MCF 10A (cell line): Measurements from ENCODE around the gene STAG1. TPM values are rescaled to one million over a fixed set of nuclear protein-coding genes. Genes with fewer than 3 reads are reported as not detected.

Experiments used
- BruUV-seq: library from RNA; stranded (reverse); fragments of 400-500 nt; replicated peaks from 2 replicates; lab custom pipeline; 2021; lab: Mats Ljungman, UMichigan
- CTCF ChIA-PET: fragments of 300-600 bp; sonication (Branson Sonifier 250); formaldehyde crosslinking; extraction: SDS; loops from one replicate; lab custom pipeline; 2021; ENCODE audit warnings: antibody characterized with exemption, inconsistent platforms; lab: Yijun Ruan, JAX
- POLR2A ChIA-PET: fragments of 300-600, 350-650 bp; sonication (Branson Sonifier 250); formaldehyde crosslinking; extraction: SDS; loops from one replicate; lab custom pipeline; 2020; ENCODE audit warnings: antibody characterized with exemption, inconsistent platforms; lab: Yijun Ruan, JAX
- DNase-seq: peaks from one replicate; pipeline ENCODE4 v3.0.0-alpha.2; 2018; ENCODE audit not compliant: unreplicated experiment
- H3K27ac Mint-ChIP-seq: one replicate; pipeline ENCODE4 v1.8.0; 2022; ENCODE audit warnings: mild to moderate bottlenecking, low read depth, mixed read lengths; ENCODE audit not compliant: unreplicated experiment
- H3K27me3 Mint-ChIP-seq: one replicate; pipeline ENCODE4 v1.8.0; 2022; ENCODE audit warnings: mixed read lengths; ENCODE audit not compliant: insufficient read depth, unreplicated experiment
- H3K36me3 Mint-ChIP-seq: one replicate; pipeline ENCODE4 v1.8.0; 2022; ENCODE audit warnings: mild to moderate bottlenecking, moderate library complexity, mixed read lengths; ENCODE audit not compliant: insufficient read depth, unreplicated experiment
- H3K4me1 Mint-ChIP-seq: one replicate; pipeline ENCODE4 v1.8.0; 2022; ENCODE audit warnings: mixed read lengths; ENCODE audit not compliant: insufficient read depth, unreplicated experiment
- H3K4me3 Mint-ChIP-seq: one replicate; pipeline ENCODE4 v1.8.0; 2022; ENCODE audit warnings: mild to moderate bottlenecking, moderate library complexity, mixed read lengths; ENCODE audit not compliant: unreplicated experiment
- H3K9me3 Mint-ChIP-seq: one replicate; pipeline ENCODE4 v1.8.0; 2022; ENCODE audit warnings: mixed read lengths; ENCODE audit not compliant: unreplicated experiment
- intact Hi-C: fragments of 100-400 bp; cut with micrococcal nuclease; formaldehyde crosslinking; loops from 2 replicates; pipeline ENCODE4 v1.14.1; 2022
- total RNA-seq: library from RNA; stranded (reverse); gene quantifications from 2 replicates; pipeline ENCODE4 v1.2.3, GENCODE V29; 2022
- TF ChIP-seq, protein P1 (sequence below): fragments of 200-600 bp; IDR thresholded peaks from one replicate; pipeline ENCODE4 v1.8.0; 2022; ENCODE audit warnings: antibody characterized with exemption, mild to moderate bottlenecking; ENCODE audit not compliant: unreplicated experiment

Gene STAG1
- total RNA-seq, 1 experiment from 2014 or later: 34.3 TPM

DNA sequence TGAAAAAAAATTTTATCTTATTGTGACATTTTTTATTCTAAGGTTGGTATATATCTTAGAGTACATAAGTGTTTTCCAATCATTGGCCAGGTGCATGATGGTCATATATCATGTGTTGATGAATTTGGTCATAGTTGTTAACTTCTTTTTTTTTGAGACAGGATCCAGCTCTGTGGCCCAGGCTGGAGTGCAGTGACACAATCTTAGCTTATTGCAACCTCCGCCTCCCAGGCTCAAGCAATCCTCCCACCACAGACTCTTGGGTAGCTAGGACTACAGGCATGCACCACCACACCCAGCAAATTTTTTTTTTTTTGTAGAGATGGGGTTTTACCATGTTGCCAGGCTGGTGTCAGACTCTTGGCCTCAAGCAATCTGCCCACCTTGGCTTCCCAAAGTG lies 458.0 kb downstream of the STAG1 start:
- no peaks in the 10 kb centered on the region for H3K9me3 Mint-ChIP-seq
- BruUV-seq: no TSS peak
- H3K4me3 Mint-ChIP-seq: no peak overlapping the region
- CTCF ChIA-PET: interaction anchor here (0.6 kb wide), 1 partner anchor 222 kb away, joined by 3 read pairs; no protein-coding TSS in a partner anchor
- H3K27me3 Mint-ChIP-seq: no peaks in the 10 kb centered on the region
- intact Hi-C loops: no loop called here
- DNase-seq: no peak
- TF ChIP-seq, protein P1, sequence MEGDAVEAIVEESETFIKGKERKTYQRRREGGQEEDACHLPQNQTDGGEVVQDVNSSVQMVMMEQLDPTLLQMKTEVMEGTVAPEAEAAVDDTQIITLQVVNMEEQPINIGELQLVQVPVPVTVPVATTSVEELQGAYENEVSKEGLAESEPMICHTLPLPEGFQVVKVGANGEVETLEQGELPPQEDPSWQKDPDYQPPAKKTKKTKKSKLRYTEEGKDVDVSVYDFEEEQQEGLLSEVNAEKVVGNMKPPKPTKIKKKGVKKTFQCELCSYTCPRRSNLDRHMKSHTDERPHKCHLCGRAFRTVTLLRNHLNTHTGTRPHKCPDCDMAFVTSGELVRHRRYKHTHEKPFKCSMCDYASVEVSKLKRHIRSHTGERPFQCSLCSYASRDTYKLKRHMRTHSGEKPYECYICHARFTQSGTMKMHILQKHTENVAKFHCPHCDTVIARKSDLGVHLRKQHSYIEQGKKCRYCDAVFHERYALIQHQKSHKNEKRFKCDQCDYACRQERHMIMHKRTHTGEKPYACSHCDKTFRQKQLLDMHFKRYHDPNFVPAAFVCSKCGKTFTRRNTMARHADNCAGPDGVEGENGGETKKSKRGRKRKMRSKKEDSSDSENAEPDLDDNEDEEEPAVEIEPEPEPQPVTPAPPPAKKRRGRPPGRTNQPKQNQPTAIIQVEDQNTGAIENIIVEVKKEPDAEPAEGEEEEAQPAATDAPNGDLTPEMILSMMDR: no peak
- POLR2A ChIA-PET: no interaction called here
- H3K27ac Mint-ChIP-seq: no peak overlapping the region
- peaks cover 19% of the 10 kb centered on the region for H3K36me3 Mint-ChIP-seq
- no peaks in the 10 kb centered on the region for H3K4me1 Mint-ChIP-seq

DNA sequence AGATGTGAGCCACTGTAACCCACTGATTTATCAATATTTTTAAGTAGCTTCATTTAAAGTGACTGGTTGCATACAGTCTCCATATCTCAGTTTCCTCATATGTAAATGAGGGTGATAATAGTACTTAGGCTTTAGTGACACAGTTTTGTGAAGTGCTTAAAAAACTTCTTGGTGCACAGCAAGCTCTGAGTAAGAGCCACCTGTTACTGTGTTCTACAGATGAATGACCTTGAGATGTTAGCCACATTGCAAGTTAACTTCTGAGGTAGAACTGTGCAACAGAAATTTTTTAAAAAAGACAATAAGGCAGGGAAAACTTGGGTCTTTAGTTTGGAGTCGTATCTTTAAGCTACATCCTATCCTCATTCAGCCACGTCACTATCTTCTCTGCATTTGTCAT lies 458.9 kb downstream of the STAG1 start:
- Mint-ChIP-seq H3K4me1 (no peaks in the 10 kb centered on the region), H3K36me3 (peaks cover 13% of the 10 kb centered on the region), H3K4me3 (no peak overlapping the region), H3K9me3 (no peaks in the 10 kb centered on the region), H3K27ac (no peak overlapping the region), H3K27me3 (no peaks in the 10 kb centered on the region)
- POLR2A ChIA-PET: no interaction called here
- intact Hi-C loops: no loop called here
- DNase-seq: no peak
- BruUV-seq: no TSS peak
- CTCF ChIA-PET: interaction anchor here (0.7 kb wide), 1 partner anchor 14 kb away, joined by 5 read pairs; no protein-coding TSS in a partner anchor
- TF ChIP-seq, protein P1: no peak

DNA sequence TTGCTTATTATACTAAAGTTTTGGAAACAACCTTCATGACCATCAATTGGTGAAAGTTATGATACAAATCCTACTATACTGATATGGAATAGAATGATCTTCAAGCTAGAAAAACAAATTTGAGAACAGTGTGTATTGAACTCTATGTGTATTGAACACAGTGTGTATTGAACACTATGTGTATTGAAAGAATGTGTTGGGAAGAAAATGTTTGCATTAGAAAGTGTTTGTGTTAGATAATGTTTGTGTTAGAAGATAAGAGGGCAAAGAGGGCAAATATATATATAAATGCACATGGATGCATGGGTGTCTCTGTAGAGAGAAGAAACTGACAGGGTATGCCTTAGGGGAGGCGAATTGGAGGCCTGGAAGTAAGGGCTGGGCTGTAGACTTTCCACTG lies 459.7 kb downstream of the STAG1 start:
- DNase-seq: no peak
- intact Hi-C loops: no loop called here
- ChIA-PET CTCF (no interaction called here), POLR2A (no interaction called here)
- no peaks in the 10 kb centered on the region for H3K27me3 Mint-ChIP-seq
- no TSS peak for BruUV-seq
- H3K27ac Mint-ChIP-seq: no peak overlapping the region
- H3K4me3 Mint-ChIP-seq: no peak overlapping the region
- peaks cover 15% of the 10 kb centered on the region for H3K36me3 Mint-ChIP-seq
- TF ChIP-seq, protein P1: no peak
- no peaks in the 10 kb centered on the region for H3K4me1 Mint-ChIP-seq
- H3K9me3 Mint-ChIP-seq: no peaks in the 10 kb centered on the region

DNA sequence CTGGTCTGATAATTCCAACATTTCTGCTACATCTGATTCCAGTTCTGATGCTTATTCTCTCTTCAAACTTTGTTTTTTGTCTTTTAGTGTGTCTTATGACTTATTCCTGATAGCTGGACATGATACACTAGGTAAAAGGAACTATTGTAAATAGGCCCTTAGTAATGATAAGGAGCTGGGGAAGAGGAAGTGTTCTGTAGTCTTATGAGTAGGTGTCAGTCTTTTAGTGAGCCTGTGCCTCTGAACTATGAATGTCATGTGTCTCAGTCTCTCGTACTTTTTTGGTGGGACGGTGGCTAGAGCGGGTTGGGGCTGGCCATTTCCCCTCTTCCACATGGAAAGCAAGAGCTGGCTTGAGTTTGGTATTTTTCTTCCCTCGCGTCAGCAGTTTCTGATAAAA lies 460.9 kb downstream of the STAG1 start:
- Mint-ChIP-seq H3K27ac (no peak overlapping the region), H3K9me3 (no peaks in the 10 kb centered on the region), H3K27me3 (no peaks in the 10 kb centered on the region), H3K36me3 (peaks cover 21% of the 10 kb centered on the region), H3K4me3 (no peak overlapping the region), H3K4me1 (no peaks in the 10 kb centered on the region)
- no peak for DNase-seq
- CTCF ChIA-PET: interaction anchor here (0.7 kb wide), 1 partner anchor 197 kb away, joined by 3 read pairs; no protein-coding TSS in a partner anchor
- intact Hi-C loops: no loop called here
- BruUV-seq: no TSS peak
- POLR2A ChIA-PET: interaction anchor here (0.6 kb wide), 1 partner anchor 482 kb away, joined by 3 read pairs; no protein-coding TSS in a partner anchor
- TF ChIP-seq, protein P1: no peak

Other genes starting within 250 kb of the STAG1 start
- gene SLC35G2, start 66.7 kb upstream of the STAG1 start, total RNA-seq: 7.6 and 8.5 TPM in 2 replicates
- 50.4 and 59.4 TPM in 2 replicates for gene NCK1, start 109.8 kb upstream of the STAG1 start, total RNA-seq
- gene IL20RB, start 205.6 kb upstream of the STAG1 start, total RNA-seq: 158 and 163 TPM in 2 replicates